ENCODE results near the gene PUM2. TPM values are rescaled to one million over a fixed set of nuclear protein-coding genes. Genes with fewer than 3 reads are reported as not detected.

PUM2 gene
- total and polyA plus RNA-seq, 2 experiments from 2014 or later: 13.6 to 18.3 TPM

GRCh38 chr2:20198796-20199632 lies 151.6 kb downstream of the PUM2 start:
- no peaks in the 10 kb centered on the region for H3K4me1 ChIP-seq (ENCODE audit: insufficient read depth)
- no peaks in the 10 kb centered on the region for H3K79me2 ChIP-seq (ENCODE audit: insufficient read depth)
- no peaks in the 10 kb centered on the region for H4K20me1 ChIP-seq (ENCODE audit: insufficient read depth)
- no peak overlapping the region for H3K4me3 ChIP-seq
- no peak overlapping the region for H3K9ac ChIP-seq
- 89 to 92% methylated on average over 14 of the region's 14 CpGs for WGBS, 2 experiments (ENCODE audit: low coverage in 1 of 2, low lambda C conversion rate in 2 of 2, missing lambda C conversion rate in 2 of 2)
- H3K9me3 ChIP-seq (ENCODE audit: low read depth): no peaks in the 10 kb centered on the region
- H2AFZ ChIP-seq: no peak overlapping the region
- H3K4me2 ChIP-seq (ENCODE audit: unreplicated experiment): no peak overlapping the region
- H3K27me3 ChIP-seq (replicated peaks; ENCODE audit: insufficient read depth): no peaks in the 10 kb centered on the region
- no peak overlapping the region for H3K27ac ChIP-seq
- no peaks in the 10 kb centered on the region for H3F3A ChIP-seq (ENCODE audit: insufficient read depth)
- TF ChIP-seq EZH2phosphoT487 (IDR thresholded peaks at IDR 0.05; ENCODE audit: insufficient read depth, low read depth) (no peak), EZH2 (IDR thresholded peaks at IDR 0.05; ENCODE audit: insufficient read depth, poor library complexity, severe bottlenecking) (no peak)
- DNase-seq: no peak
- no peaks in the 10 kb centered on the region for H3K9me2 ChIP-seq (ENCODE audit: insufficient read depth)
- in situ Hi-C loops (cut with MboI): no loop called here
- H3K36me3 ChIP-seq (ENCODE audit: low read depth): no peaks in the 10 kb centered on the region

Small RNA genes lying within 50 kb of the gene (small RNA-seq; reads per million reads assigned to genes)
- gene RNU7-113P (ENCODE audit: low read depth, low replicate concordance): not detected

Other genes with a start within 250 kb of the PUM2 start
- gene SDC1, start 125.7 kb downstream of the PUM2 start, total RNA-seq (2014; rRNA removed; shearing (Covaris generic)): 32.5 and 33.1 TPM in 2 replicates
- gene SDC1, start 125.7 kb downstream of the PUM2 start, polyA plus RNA-seq (2016; fragmentation: Nextera tagmentation; extraction: Ambion mirVana): 24.5 and 25.6 TPM in 2 replicates
- 303 and 305 TPM in 2 replicates for gene RHOB, start 96.2 kb upstream of the PUM2 start, total RNA-seq (2014; rRNA removed; shearing (Covaris generic))
- 45.6 and 47.8 TPM in 2 replicates for gene RHOB, start 96.2 kb upstream of the PUM2 start, polyA plus RNA-seq (2016; fragmentation: Nextera tagmentation; extraction: Ambion mirVana)

Data from GM23248 (cell line).